CD4-positive, alpha-beta T cell treated with Interleukin-12 subunit alpha and Interleukin-12 subunit beta, for 1 hour (primary cell): ENCODE data around the gene CRYGS.
"Not testable (repeated sequence)": the region's sequence is repeated elsewhere in the genome, so short reads cannot be mapped to it uniquely, and the experiment has no call there.

ENCODE experiments used
- DNase-seq: peaks from one replicate; pipeline ENCODE4 v3.0.0-alpha.2; 2020

Gene CRYGS

GRCh38 chr3:186515125-186515524, 29.1 kb downstream of the CRYGS start:
- peak; percentile 58 for DNase-seq

GRCh38 chr3:186514296-186515002, 29.7 kb downstream of the CRYGS start:
- peak; percentile 16 for DNase-seq

GRCh38 chr3:186513386-186513785, 30.8 kb downstream of the CRYGS start:
- no peak for DNase-seq

GRCh38 chr3:186512570-186513302, 31.4 kb downstream of the CRYGS start:
- no peak for DNase-seq

- DNase-seq = no peak
These were observed 32.5 kb downstream of the CRYGS start for GRCh38 chr3:186511702-186512101.

- DNase-seq = no peak
These were observed 32.9 kb downstream of the CRYGS start for GRCh38 chr3:186511245-186511644.

GRCh38 chr3:186510374-186511079, 33.7 kb downstream of the CRYGS start:
- no peak for DNase-seq

- DNase-seq = no peak
These were observed 34.8 kb downstream of the CRYGS start for GRCh38 chr3:186509423-186509822.

- no peak for DNase-seq
These were observed 37.3 kb downstream of the CRYGS start for GRCh38 chr3:186506857-186507256.

- DNase-seq = no peak
These were observed 37.9 kb downstream of the CRYGS start for GRCh38 chr3:186506191-186506739.

GRCh38 chr3:186502966-186503712, 41.0 kb downstream of the CRYGS start:
- DNase-seq = no peak

GRCh38 chr3:186502138-186502948, 41.8 kb downstream of the CRYGS start:
- no peak for DNase-seq

GRCh38 chr3:186499949-186500348, 44.2 kb downstream of the CRYGS start:
- DNase-seq = not testable (repeated sequence)

GRCh38 chr3:186498022-186498421, 46.2 kb downstream of the CRYGS start:
- not testable (repeated sequence) for DNase-seq

GRCh38 chr3:186497608-186498007, 46.6 kb downstream of the CRYGS start:
- DNase-seq = no peak

GRCh38 chr3:186496635-186497034, 47.5 kb downstream of the CRYGS start:
- DNase-seq = no peak

- DNase-seq = no peak
These were observed 48.2 kb downstream of the CRYGS start for GRCh38 chr3:186496016-186496415.

- no peak for DNase-seq
These were observed 50.5 kb downstream of the CRYGS start for GRCh38 chr3:186493525-186494255.

- DNase-seq = no peak
These were observed 51.7 kb downstream of the CRYGS start for GRCh38 chr3:186492385-186492984.

- DNase-seq = no peak
These were observed 54.7 kb downstream of the CRYGS start for GRCh38 chr3:186489507-186489906.
